ENCODE data around the gene PLAA. TPM values are rescaled to one million over a fixed set of nuclear protein-coding genes. Genes with fewer than 3 reads are reported as not detected.

The PLAA gene
- total RNA-seq, 2 experiments from 2014 or later, result 29.9 to 30.6 TPM

DNA sequence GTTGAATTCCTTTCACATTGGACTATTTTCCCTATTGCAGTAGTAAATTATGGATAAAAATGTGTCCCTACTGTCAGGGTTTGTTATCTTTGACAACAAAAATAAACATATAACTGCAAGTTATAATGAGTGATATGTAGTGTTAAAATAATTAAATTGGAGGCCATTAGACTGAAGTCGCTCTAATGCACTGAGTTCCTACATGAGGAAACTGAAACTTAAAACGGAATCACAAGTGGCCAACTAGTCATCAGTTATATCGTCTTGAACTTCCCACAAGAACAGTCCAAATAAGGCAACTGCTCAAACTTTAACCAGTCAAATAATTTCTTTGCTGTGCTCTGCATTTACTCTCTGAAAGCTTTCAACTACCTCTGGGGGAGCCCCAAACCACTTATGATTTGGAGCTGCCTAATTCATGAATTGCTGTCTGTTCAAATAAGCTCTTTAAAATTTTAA lies 7.0 kb upstream of the PLAA start:
- H3K27ac Mint-ChIP-seq, result no peak overlapping the region
- DNase-seq, result no peak
- no peaks in the 10 kb centered on the region for H3K36me3 Mint-ChIP-seq (ENCODE audit: low read depth)
- CTCF ChIA-PET, result no interaction called here
- H3K9me3 Mint-ChIP-seq, result no peaks in the 10 kb centered on the region
- no peak overlapping the region for H3K4me3 Mint-ChIP-seq
- H3K27me3 Mint-ChIP-seq (ENCODE audit: low read depth), result no peaks in the 10 kb centered on the region
- intact Hi-C loops (cut with micrococcal nuclease), result no loop called here
- H3K4me1 Mint-ChIP-seq (ENCODE audit: low read depth), result peaks cover 30% of the 10 kb centered on the region

GRCh38 chr9:26951794-26952193 lies 4.8 kb upstream of the PLAA start:
- intact Hi-C loops (cut with micrococcal nuclease), result no loop called here
- Mint-ChIP-seq H3K27ac (no peak overlapping the region), H3K36me3 (ENCODE audit: low read depth) (peaks cover 1% of the 10 kb centered on the region), H3K9me3 (no peaks in the 10 kb centered on the region), H3K4me3 (no peak overlapping the region), H3K4me1 (ENCODE audit: low read depth) (peaks cover 28% of the 10 kb centered on the region), H3K27me3 (ENCODE audit: low read depth) (no peaks in the 10 kb centered on the region)
- DNase-seq, result no peak
- CTCF ChIA-PET, result no interaction called here

- CTCF ChIA-PET, result no interaction called here
- no peak for DNase-seq
- H3K27me3 Mint-ChIP-seq (ENCODE audit: low read depth), result no peaks in the 10 kb centered on the region
- intact Hi-C loops (cut with micrococcal nuclease), result no loop called here
- no peak overlapping the region for H3K4me3 Mint-ChIP-seq
- peaks cover 31% of the 10 kb centered on the region for H3K4me1 Mint-ChIP-seq (ENCODE audit: low read depth)
- H3K9me3 Mint-ChIP-seq, result no peaks in the 10 kb centered on the region
- H3K36me3 Mint-ChIP-seq (ENCODE audit: low read depth), result peaks cover 3% of the 10 kb centered on the region
- no peak overlapping the region for H3K27ac Mint-ChIP-seq
These were observed 3.5 kb upstream of the PLAA start for GRCh38 chr9:26950521-26950920.

GRCh38 chr9:26949637-26950069 lies 2.6 kb upstream of the PLAA start:
- Mint-ChIP-seq H3K4me3 (no peak overlapping the region), H3K27ac (no peak overlapping the region), H3K9me3 (no peaks in the 10 kb centered on the region), H3K36me3 (ENCODE audit: low read depth) (peaks cover 4% of the 10 kb centered on the region), H3K4me1 (ENCODE audit: low read depth) (peaks cover 31% of the 10 kb centered on the region), H3K27me3 (ENCODE audit: low read depth) (no peaks in the 10 kb centered on the region)
- DNase-seq, result no peak
- CTCF ChIA-PET, result no interaction called here
- intact Hi-C loops (cut with micrococcal nuclease), result no loop called here

DNA sequence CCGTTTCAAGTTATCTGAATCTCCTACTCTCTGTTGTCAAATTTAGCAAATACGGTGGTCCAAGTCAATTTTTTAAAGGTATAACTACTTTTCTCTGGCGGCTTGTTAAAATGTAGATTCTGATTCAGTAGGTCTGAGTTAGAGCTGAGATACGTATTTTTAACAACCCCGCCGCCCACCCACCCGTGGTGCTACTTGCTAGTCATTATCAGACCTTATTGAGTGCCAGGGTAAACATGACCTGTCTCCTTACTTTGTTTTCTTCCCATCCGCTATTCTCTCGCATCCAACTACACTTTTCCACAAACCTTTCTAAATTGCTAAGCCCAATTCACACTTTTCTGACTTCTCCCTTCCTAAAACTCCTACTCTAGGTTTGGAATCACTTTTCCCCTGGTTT lies 694 bp upstream of the PLAA start:
- CTCF ChIA-PET, result no interaction called here
- intact Hi-C loops (cut with micrococcal nuclease), result loop anchor here (1.0 to 2.0 kb wide), 4 partner anchors 9 to 626 kb away; partner anchors contain the start of genes C9orf72, CAAP1 and IFT74

GRCh38 chr9:26945591-26945990 lies 1.5 kb downstream of the PLAA start:
- CTCF ChIA-PET, result interaction anchor here (0.6 to 1.0 kb wide), 2 partner anchors 10 to 54 kb away, joined by 3 to 5 read pairs; no protein-coding TSS in a partner anchor
- H3K27ac Mint-ChIP-seq, result no peak overlapping the region
- H3K27me3 Mint-ChIP-seq (ENCODE audit: low read depth), result no peaks in the 10 kb centered on the region
- DNase-seq, result no peak
- intact Hi-C loops (cut with micrococcal nuclease), result no loop called here
- H3K4me1 Mint-ChIP-seq (ENCODE audit: low read depth), result peaks cover 56% of the 10 kb centered on the region
- peak overlapping the region; percentile 89 for H3K4me3 Mint-ChIP-seq
- no peaks in the 10 kb centered on the region for H3K9me3 Mint-ChIP-seq
- H3K36me3 Mint-ChIP-seq (ENCODE audit: low read depth), result peaks cover 20% of the 10 kb centered on the region

More for the DNA sequence above, 694 bp upstream of the PLAA start:
- Mint-ChIP-seq H3K27me3 (ENCODE audit: low read depth) (no peaks in the 10 kb centered on the region), H3K36me3 (ENCODE audit: low read depth) (peaks cover 15% of the 10 kb centered on the region), H3K27ac (peak overlapping the region; percentile 97), H3K9me3 (no peaks in the 10 kb centered on the region), H3K4me3 (peak overlapping the region; percentile 89), H3K4me1 (ENCODE audit: low read depth) (peaks cover 38% of the 10 kb centered on the region)
- DNase-seq, result peak; percentile 54

DNA sequence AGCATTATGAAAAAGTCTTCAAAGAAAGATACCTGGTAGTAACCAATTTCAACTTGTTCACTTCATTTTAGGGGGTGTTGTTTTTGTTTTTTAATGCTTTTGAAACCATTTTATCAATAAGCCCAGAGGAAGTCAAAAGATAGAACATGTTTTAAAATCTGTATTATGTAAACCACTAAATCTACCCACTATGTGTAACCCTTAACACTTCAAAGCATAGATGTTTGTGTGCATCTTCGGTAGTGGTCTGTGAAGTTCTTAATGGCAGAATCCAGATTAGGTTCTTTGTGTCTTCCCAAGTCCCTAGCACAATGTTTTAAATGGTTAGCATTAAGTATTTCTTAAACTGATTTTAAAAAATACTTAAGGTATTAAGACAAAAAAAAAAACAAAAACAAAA lies 6.3 kb downstream of the PLAA start:
- no peak overlapping the region for H3K4me3 Mint-ChIP-seq
- peaks cover 75% of the 10 kb centered on the region for H3K4me1 Mint-ChIP-seq (ENCODE audit: low read depth)
- H3K9me3 Mint-ChIP-seq, result peaks cover 4% of the 10 kb centered on the region
- no peaks in the 10 kb centered on the region for H3K27me3 Mint-ChIP-seq (ENCODE audit: low read depth)
- peak overlapping the region; percentile 54 for H3K27ac Mint-ChIP-seq
- intact Hi-C loops (cut with micrococcal nuclease), result no loop called here
- H3K36me3 Mint-ChIP-seq (ENCODE audit: low read depth), result peaks cover 37% of the 10 kb centered on the region
- DNase-seq, result no peak
- CTCF ChIA-PET, result no interaction called here

GRCh38 chr9:26939955-26940711 lies 6.9 kb downstream of the PLAA start:
- Mint-ChIP-seq H3K27me3 (ENCODE audit: low read depth) (no peaks in the 10 kb centered on the region), H3K4me1 (ENCODE audit: low read depth) (peaks cover 70% of the 10 kb centered on the region), H3K36me3 (ENCODE audit: low read depth) (peaks cover 34% of the 10 kb centered on the region), H3K9me3 (peaks cover 4% of the 10 kb centered on the region), H3K4me3 (no peak overlapping the region), H3K27ac (peak overlapping the region; percentile 54)
- CTCF ChIA-PET, result no interaction called here
- intact Hi-C loops (cut with micrococcal nuclease), result no loop called here
- no peak for DNase-seq

DNA sequence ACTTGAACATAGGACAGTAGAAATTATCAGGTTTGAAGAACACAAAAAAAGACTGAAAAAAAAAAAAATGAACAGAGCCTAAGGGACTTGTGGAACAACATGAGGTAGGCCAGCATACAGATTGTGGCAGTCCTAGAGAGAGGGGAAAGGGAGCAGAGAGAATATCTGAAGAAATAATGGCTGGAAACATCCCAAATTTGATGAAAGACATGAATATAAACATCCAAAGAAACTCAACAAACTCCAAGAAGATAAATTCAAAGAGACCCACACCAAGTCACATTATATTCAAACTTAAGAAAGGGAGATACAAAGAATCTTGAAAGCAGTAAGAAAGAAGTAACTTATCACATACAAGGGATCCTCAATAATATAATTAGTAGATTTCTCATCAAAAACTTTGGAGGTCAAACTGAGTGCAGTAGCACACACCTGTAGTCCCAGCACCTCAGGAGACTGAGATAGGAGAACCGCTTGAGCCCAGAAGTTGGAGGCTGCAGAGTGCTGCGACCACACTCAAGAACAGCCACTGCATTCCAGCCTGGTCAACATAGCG lies 9.1 kb downstream of the PLAA start:
- H3K4me1 Mint-ChIP-seq (ENCODE audit: low read depth), result peaks cover 51% of the 10 kb centered on the region
- peaks cover 24% of the 10 kb centered on the region for H3K36me3 Mint-ChIP-seq (ENCODE audit: low read depth)
- H3K27me3 Mint-ChIP-seq (ENCODE audit: low read depth), result no peaks in the 10 kb centered on the region
- DNase-seq, result no peak
- H3K9me3 Mint-ChIP-seq, result peaks cover 4% of the 10 kb centered on the region
- intact Hi-C loops (cut with micrococcal nuclease), result no loop called here
- no peak overlapping the region for H3K27ac Mint-ChIP-seq
- H3K4me3 Mint-ChIP-seq, result no peak overlapping the region
- CTCF ChIA-PET, result no interaction called here

- CTCF ChIA-PET, result no interaction called here
- DNase-seq, result no peak
- H3K9me3 Mint-ChIP-seq, result peaks cover 4% of the 10 kb centered on the region
- intact Hi-C loops (cut with micrococcal nuclease), result no loop called here
- no peaks in the 10 kb centered on the region for H3K27me3 Mint-ChIP-seq (ENCODE audit: low read depth)
- peaks cover 38% of the 10 kb centered on the region for H3K4me1 Mint-ChIP-seq (ENCODE audit: low read depth)
- no peak overlapping the region for H3K4me3 Mint-ChIP-seq
- peaks cover 21% of the 10 kb centered on the region for H3K36me3 Mint-ChIP-seq (ENCODE audit: low read depth)
- peak overlapping the region; percentile 18 for H3K27ac Mint-ChIP-seq
These were observed 11.2 kb downstream of the PLAA start for GRCh38 chr9:26935847-26936246.

GRCh38 chr9:26928902-26929495 lies 18.0 kb downstream of the PLAA start:
- Mint-ChIP-seq H3K4me3 (no peak overlapping the region), H3K9me3 (no peaks in the 10 kb centered on the region), H3K27ac (no peak overlapping the region), H3K36me3 (ENCODE audit: low read depth) (peaks cover 23% of the 10 kb centered on the region), H3K27me3 (ENCODE audit: low read depth) (no peaks in the 10 kb centered on the region), H3K4me1 (ENCODE audit: low read depth) (peaks cover 1% of the 10 kb centered on the region)
- CTCF ChIA-PET, result interaction anchor here (0.6 to 1.1 kb wide), 3 partner anchors 30 to 104 kb away, joined by 3 to 4 read pairs (median 3); no protein-coding TSS in a partner anchor
- intact Hi-C loops (cut with micrococcal nuclease), result no loop called here
- no peak for DNase-seq

GRCh38 chr9:26925609-26926008 lies 21.4 kb downstream of the PLAA start:
- intact Hi-C loops (cut with micrococcal nuclease), result no loop called here

More at GRCh38 chr9:26925609-26926008, 21.4 kb downstream of the PLAA start:
- Mint-ChIP-seq H3K9me3 (no peaks in the 10 kb centered on the region), H3K27me3 (ENCODE audit: low read depth) (no peaks in the 10 kb centered on the region), H3K27ac (no peak overlapping the region), H3K4me1 (ENCODE audit: low read depth) (no peaks in the 10 kb centered on the region), H3K4me3 (no peak overlapping the region), H3K36me3 (ENCODE audit: low read depth) (peaks cover 41% of the 10 kb centered on the region)
- DNase-seq, result no peak
- CTCF ChIA-PET, result no interaction called here

Measured in activated naive CD4-positive, alpha-beta T cell treated with anti-CD3 and anti-CD28 coated beads for 36 hours (primary cell).